ENCODE results near the gene NR3C1.
"Not testable (repeated sequence)": the region's sequence is repeated elsewhere in the genome, so short reads cannot be mapped to it uniquely, and the experiment has no call there.

NR3C1 gene

DNA sequence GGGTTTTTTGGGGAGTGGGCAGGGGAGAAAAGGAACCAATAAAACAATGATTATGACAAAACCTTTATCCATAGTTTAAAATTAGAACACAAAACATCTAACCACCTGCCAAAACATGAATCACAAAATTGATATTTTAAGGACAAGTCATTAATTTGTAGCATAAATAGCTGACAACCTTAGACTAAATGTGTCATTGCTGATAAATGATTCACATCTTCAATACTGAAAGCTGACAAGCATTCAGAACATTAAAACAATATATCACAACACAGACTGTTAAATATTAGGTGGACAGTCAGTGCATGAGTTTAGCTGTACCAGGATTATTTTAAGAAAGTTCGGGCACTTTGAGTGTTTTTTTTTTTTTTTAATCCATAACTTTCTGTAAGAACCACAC lies 71.5 kb downstream of the NR3C1 start:
- DNase-seq: no peak

DNA sequence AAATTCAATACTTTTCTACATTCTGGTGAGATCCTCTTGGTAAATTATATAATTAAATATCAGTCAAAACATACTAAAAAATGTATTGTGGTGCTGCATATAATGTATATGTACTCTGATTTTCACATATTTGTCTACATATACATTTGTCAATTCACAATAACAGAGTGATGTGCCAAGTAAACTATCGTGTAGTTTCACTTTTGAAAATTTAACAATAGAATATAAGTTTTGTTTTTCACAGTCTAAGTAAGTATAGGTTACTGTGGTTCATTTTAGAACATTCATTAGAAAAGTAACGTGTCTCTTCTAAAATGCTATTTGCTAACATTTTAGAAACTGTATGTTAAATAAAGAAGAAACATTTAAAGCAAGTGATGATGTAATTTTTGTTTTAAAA lies 73.6 kb downstream of the NR3C1 start:
- no peak for DNase-seq

DNA sequence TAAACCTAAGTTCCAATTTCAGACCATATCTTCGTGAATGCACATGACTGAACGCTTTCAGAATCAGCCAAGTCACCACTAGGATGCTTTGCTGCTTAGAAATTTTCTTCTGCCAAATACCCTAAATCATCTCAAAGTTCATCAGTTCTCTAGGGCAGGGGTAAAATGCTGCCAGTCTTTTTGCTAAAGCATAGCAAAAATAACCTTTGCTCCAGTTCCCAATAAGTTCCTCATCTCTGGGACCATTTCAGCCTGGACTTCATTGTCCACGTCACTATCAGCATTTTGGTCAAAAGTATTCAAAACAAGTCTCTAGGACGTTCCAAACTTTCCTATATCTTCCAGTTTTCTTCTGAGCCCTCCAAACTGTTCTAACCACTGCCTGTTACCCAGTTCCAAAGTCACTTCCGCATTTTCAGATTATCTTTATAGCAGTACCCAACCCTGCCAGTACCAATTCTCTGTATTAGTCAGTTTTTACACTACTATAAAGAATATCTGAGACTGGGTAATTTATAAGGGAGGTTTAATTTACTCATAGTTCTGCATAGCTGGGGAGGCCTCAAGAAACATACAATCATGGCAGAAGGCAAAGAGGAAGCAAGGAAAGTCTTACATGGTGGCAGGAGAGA lies 74.8 kb downstream of the NR3C1 start:
- no peak for DNase-seq

DNA sequence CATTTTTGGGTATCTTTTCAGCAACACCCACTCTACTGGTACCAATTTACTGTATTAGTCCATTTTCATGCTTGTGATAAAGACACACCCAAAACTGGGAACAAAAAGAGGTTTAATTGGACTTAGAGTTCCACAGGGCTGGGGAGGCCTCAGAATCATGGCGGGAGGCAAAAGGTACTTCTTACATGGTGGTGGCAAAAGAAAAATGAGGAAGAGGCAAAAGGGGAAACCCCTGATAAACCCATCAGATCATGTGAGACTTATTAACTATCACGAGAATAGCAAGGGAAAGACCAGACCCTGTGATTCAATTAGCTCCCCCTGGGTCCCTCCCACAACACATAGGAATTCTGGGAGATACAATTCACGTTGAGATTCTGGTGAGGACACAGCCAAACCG lies 78.4 kb downstream of the NR3C1 start:
- not testable (repeated sequence) for DNase-seq

DNA sequence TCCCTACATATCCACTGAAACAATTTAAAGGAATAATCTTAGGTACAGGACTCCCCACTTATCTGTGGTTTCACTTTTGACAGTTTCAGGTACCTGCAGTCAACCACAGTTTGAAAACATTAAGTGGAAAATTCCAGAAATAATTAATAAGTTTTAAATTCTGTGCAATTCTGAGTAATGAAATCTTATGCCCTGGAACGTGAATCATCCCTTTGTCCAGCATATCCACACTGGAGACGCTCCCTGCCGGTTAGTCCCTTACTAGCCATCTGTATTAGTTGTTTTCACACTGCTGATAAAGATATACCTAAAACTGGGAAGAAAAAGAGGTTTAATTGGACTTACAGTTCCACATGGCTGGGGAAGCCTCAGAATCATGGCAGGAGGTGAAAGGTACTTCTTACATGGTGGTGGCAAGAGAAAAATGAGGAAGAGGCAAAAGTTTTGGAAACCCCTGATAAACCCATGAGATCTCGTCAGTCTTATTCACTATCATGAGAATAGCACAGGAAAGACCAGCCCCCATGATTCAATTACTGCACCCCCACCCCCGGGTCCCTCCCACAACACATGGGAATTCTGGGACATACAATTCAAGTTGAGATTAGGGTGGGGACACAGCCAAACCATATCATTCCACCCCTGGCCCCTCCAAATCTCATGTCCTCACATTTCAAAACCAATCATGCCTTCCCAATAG lies 80.4 kb downstream of the NR3C1 start:
- not testable (repeated sequence) for DNase-seq

DNA sequence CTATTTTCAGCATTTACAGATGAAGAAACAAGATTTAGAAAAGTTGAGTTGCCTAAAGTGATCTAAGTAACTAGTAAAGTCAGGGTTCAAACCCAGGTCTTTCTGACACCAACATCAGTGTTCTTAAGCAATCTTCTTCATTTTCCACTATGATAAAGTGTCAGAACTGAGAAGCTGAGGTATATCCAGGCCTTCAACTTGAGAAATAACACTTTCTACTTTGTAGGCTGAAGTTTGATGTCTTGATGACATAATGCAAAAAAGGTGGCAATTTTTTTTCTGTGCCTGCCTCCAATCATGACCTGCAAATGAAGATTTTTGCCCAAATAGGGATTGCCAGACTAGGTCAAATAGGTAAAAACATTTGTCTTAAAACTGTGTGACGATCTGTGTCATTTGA lies 81.3 kb downstream of the NR3C1 start:
- no peak for DNase-seq

DNA sequence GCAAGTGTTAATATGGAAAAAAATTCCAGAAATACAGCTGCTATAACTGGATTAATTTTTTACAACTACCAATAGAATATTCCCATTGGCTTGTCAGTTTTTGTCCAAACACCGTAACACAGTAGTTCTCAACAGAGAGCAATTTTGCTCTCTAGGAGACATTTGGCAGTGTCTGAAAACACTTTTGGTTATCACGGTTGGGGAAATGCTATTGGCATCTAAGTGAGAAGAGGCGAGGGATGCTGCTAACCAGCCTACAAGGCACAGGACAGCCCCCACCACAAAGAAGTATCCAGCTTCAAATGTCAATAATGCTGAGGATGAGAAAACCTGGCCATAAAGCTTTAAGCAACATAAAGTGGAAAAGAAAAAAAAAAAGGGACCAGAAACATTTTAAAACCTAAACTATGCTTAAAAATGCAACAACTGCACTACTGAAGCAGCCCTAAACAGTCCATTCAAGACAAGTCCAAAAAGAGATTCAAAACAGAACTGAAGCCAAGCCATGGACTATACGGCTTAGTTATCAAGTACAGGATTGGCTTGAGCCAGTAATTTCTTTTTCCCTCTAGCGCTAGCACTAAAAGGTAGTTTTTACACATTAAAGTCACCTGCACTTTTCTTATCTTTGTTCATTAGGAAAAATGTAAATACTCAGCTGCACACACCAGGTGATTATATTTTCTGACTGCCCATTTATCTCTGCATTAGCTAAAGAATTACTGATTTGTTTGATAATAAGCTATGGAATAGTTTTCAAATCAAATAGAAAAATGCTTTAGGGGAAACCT lies 83.9 kb downstream of the NR3C1 start:
- no peak for DNase-seq

DNA sequence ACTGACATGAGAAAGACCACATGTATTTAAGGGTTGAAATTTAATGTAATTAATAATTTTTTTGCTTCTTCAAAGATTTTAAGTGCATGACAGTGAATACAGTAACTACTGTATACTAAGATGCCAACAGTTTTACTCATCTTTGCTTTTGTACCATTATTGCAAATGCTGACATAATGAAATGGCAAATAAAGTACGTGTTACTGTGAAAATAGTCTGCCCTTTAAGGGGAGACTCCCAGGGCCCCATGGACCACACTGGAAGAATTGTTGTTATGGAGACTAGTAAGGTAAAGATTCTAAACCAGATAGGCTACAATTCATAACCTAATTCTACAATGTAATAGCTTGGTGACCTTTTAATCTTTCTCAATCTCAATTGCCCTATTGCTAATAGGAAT lies 84.7 kb downstream of the NR3C1 start:
- DNase-seq: no peak

DNA sequence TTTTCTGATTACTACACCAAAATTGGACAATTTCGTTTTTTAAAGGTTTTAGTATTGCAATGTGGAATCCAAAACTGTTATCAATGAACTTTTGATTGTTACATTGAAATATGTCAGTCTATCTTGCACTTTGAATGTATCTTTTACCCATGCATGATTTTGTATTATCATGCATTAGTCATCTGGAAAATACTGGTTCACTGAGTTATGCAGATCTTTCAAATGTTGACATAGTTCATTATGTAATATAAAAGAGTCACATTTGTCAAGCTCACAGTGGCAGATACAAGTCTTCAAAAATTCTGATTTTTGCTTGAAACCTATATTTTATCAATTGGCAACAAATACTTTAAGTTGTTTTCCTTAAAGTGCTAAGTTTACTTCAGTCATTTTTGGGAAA lies 85.2 kb downstream of the NR3C1 start:
- no peak for DNase-seq

DNA sequence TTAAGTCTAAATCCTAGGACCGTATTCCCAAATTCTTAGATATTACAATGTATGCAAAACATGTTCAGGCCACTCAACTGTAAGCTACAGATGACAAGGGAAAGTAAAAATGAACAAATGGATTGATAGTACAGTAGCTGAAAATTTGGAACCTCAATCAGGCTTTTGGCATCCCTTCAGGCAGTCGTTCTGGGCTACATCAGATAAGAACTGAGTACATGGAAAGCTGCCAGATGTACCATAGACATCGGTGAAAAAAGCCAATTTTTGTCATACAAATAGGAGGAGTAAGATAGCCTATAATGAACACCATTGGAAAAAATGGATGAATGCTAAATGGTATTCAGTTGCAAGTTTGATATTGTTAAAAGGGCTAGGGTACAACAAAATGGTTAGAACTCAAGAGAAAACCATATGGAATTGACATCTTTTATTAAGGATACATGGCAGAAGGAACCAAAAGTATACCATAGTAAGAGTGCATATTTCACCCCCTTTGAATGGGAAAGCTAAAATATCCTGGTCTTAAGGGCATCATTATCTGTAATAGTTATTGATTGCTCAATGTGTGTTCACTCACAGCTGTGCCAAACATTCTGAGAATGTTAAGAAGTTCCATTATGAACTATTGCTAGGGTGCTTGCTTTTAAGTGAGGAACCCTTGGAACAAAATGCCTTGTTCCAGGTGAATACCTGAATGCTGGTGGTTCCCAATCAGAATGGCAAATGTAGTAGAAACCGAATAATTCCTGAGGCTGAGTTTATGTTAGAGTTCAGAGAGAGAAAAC lies 86.4 kb downstream of the NR3C1 start:
- DNase-seq: no peak

DNA sequence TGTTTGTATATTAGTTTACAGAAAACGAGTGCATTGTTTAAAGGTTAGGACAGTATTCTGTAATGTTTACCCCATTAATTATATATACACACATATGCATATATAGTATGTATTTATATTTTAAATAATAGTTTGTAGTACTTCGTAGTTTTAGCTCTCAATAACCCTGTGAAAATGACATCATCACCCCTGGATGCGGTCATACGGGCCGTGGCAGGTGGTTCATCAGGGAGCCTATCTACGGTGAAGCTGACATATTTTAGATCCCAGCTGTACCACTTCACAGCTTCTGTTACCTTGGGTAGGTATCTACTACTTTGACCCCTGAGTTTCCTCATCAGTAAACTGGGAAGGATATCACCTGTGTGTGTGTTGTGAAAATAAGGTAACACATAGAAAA lies 87.1 kb downstream of the NR3C1 start:
- DNase-seq: no peak

DNA sequence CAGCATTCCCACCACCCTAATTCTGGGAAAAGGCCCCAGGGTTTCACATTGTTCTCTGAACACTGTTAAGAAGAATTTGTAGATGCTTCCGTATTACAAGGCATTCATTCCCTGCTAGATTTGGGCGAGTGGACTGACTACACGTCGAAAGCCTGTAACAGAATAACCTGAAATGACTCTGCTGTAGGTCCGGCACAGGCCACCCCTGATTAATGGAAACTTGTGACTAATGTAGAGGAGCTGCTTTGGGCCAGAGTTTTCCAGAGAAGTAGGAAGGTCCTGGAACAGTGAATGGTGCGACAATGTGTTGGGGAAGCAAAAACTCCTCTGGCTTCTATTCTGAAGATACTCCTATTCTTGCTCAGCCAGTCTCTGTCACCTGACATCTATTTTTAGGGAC lies 87.6 kb downstream of the NR3C1 start:
- DNase-seq: no peak

DNA sequence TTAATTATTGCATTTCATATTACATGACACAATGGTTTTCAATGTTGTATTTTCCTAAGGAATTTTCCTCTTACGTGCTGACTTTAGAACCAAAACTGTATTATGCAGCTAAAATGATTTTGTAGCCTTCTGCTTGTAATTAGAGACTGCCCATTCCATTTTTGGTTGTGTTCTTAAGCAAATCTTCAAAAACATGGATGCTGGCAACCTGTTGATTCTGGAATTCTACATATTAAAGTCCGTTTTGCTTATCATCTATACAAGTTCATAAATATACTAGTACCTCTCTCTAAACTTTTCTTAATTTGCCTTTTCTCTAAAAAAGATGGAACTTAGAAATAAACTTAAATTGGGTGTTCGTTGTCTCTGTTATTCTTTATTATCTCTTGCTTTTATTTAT lies 88.3 kb downstream of the NR3C1 start:
- DNase-seq: no peak

DNA sequence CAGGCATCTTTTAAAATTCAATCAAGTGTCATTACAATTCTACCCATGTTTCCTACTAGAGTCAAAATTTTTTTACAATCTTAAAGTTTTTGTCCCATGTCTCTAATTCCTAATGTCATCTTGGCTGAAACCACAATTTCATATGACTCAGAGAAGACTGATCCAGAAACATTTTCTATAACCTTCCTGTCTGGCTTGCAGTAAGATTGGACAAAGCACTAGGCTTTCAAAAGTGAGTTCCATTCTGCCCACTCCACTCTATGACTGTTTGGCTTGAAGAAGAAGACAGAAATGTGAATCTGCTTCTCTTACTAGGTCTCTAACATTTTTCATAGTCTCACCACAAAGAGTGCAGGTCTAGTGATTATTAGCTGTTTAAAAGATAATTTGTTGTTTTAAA lies 88.8 kb downstream of the NR3C1 start:
- DNase-seq: no peak

DNA sequence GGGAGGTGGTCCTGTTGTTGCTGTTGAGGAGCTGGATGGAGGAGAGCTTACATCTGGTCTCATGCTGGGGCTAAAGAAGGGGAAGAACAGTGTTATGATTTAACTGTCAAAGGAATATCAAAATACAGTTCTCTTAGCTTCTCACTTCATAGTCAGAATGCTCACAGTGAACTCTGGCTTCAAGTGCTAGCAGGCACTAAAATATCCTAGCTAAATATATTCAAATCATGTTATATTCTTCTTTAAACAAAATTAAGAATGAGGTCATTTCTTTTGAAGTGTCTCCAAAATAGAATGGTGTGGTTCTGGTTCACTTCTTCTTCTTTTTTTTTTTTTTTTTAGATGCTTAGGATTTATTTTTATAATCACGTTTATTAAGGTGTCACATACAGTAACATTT lies 89.4 kb downstream of the NR3C1 start:
- DNase-seq: no peak

DNA sequence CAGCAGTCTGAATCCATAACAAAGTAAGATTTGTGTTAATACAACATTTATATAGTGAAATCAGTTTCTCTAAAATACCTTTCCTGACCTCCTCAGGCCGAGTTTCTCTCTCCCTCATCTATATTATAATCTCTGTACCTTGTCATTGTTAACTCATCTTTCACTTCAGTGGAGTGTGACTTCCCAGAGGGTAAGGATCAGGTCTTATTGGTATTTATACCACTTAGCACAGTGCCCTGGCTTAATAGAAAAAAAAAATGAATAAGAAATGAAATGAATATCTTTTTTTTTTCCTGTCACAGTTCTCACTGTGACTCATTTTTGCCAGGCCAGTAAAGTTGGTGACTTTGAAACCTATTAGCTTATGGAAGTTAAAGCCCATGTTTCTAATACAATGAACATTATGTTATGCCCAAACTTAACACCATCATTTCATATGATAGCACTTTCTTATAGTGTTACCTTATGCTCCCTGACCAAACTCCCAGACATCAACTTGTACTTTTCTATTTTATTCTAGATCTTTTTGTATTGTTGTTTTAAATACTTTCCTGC lies 90.1 kb downstream of the NR3C1 start:
- DNase-seq: no peak

DNA sequence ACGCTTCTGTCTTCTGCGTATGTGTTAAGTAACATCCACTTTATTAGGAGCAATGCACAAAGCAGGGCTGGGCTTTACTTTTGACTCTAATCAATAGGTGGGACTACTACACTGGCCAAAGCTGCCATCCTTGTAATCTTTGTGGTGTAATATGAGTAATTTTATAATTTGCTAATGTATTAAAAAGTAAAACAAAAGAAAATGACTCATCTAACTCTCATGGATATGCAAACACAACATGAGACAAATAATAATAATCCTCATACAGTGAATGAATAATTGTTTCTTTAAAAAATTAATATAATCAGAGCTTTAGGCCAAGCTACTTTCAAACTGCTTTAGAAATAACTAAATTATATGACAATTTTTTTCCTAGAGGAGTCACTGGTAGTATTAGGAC lies 90.7 kb downstream of the NR3C1 start:
- DNase-seq: no peak

DNA sequence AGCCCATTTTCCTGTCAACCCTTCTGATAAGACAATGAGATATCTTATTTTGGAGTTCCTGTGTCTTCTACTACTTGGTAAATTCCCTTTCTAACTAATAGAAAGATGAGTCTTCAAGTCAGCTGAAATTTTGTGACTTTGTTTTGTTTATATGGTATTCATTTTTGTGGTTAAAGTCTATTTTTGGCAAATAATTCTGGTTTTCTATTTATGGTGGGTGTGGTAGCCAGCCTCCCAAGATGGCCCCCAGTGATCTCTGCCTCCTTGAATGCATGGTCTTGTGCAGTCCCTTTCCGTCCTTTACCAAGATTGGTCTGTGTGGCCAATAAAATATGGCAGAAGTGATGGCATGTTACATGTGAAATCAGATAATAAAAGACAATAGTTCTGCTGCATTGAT lies 91.5 kb downstream of the NR3C1 start:
- DNase-seq: no peak

DNA sequence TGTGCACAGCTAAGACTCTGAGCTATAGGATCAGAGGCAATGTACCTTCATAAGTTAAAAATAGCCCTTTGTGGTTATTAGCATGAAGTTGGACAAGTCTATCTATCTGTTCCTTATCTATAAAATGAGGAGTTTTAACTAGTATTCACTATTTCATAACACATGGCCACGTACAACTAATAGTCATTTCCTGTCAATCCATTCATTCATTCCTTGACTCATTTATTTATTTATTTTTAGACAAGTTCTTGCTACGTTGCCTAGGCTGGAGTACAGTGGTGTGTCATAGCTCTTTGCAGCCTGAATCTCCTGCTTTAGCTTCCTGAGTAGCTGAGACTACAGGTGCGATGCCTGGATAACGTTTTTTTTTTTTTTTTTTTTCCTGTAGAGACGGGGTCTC lies 92.1 kb downstream of the NR3C1 start:
- no peak for DNase-seq

DNA sequence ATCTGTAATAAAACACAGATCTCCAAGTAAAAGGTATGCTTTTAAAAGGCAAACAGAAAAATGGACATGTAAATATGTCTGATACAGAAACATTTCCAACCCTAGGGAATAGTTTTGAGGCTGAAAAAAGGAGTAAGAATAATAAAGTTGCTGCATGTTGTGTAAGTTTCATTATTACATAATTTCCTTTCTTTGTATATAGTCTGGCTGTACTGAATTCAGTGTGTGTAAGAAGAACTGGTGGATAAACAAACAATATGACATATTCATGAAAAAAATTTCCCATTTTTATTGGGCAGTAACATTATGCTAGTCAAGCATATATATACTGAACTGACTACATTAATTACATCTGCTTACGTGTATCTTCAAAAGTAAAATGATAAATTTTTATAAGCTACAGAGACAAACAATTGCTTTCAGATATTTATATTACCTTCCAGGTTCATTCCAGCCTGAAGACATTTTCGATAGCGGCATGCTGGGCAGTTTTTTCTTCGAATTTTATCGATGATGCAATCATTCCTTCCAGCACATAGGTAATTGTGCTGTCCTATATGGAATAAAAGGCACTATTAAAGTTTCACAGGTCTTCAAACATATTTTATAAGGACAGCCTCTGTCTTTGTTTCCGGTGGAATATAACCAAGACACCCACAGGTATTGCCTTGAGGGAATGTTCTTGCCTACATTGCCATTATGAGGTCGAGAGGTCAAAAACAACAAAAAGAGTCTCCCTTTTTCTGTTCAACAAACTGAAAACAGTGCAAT lies 93.6 kb downstream of the NR3C1 start:
- DNase-seq: no peak

DNA sequence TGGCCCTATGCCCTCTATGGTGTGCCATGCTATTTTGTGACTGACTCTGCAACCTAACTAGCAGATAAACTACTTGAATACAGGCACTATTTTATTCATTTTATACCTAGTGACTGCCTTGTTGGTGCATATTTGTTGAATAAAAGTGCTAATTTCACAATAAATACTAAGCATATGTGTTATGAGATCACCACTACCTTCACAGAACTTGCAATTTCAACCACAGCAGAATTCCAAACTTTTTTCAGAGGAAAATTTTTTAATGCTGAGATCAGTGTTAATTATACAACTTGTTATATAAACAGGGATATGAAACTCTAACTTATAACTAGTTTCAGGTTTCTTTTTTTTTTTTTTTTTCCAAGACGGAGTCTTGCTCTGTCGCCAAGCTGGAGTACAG lies 94.8 kb downstream of the NR3C1 start:
- no peak for DNase-seq

DNA sequence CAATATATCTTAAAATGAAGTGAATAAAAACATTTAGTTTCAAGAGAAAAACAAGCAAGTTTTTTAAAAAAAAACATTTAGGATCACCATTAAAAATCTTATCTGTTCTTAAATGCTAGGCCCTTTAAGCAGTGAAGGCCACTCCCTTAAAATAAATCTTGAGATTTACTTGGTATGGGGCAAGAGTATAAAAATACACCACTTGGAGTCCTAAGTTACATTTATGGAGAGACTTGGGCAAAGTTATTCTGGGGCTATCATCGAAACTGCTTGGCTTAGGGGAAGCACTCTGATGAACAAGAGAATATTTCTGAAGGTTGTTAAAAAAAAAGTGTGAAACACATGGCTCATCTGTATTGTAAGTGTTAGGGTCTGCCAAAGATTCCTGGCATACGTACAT lies 97.4 kb downstream of the NR3C1 start:
- no peak for DNase-seq

Data from CD4-positive, alpha-beta T cell treated with Interleukin-6 for 4 hours (primary cell).